RCC 7860 (cell line): Measurements from ENCODE around the gene ANKLE1.

ENCODE experiments used
- DNase-seq: peaks from one replicate; pipeline ENCODE4 v3.0.0-alpha.2; 2015; ENCODE audit warnings: low spot score
- FAIRE-seq: peaks from 2 replicates; lab custom pipeline; 2012; peaks lifted over from hg19 to GRCh38; lab: Jason Lieb, UNC

The ANKLE1 gene

DNA sequence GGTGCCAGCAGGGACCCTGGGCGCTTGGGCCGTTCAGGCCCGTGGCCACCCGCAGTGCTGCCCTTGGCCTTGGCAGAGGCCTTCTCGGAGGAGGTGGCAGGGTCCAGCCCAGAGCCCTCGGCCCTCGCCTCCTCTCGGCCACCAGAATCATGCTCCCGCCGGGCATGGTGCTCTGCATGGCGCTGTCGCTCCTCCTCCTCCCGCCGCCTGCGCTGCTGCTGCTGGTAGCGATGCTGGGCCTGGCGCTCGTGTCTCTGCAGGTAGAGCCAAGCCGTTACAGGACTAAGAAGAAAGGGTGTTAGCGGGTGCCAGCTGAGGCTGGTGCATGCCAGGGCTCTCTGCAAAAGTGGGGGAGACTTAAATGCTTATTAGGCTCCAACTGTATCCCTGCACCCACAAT is 43.4 kb downstream of the ANKLE1 start:
- DNase-seq = no peak
- FAIRE-seq = no peak

DNA sequence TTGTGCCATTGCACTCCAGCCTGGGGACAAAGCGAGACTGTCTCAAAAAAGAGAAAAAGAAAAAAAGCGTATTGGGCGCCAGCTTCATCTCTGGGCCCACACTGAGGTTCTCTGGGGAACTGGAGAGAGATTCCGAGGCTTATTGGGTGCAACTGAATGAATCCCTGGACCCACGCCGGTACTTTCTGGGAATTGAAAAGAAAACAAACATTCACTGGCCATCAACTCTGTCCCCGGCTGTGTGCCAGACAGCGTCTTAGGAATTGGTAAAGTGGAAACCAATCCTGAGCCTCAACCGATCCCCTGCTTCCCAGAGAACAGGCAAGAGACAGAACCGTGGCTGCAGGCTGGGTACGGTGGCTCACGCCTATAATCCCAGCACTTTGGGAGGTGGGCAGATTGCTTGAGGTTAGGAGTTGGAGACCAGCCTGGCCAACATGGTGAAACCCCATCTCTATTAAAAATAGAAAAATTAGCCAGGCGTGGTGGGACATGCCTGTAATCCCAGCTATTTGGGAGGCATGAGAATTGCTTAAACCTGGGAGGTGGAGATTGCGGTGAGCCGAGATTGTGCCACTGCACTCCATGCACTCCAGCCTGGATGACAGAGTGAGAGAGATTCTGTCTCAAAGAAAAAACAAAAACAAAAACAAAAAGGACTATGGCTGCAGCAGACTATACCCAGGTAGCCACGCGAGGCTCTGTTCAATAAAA is 44.3 kb downstream of the ANKLE1 start:
- FAIRE-seq = no peak
- DNase-seq = no peak

DNA sequence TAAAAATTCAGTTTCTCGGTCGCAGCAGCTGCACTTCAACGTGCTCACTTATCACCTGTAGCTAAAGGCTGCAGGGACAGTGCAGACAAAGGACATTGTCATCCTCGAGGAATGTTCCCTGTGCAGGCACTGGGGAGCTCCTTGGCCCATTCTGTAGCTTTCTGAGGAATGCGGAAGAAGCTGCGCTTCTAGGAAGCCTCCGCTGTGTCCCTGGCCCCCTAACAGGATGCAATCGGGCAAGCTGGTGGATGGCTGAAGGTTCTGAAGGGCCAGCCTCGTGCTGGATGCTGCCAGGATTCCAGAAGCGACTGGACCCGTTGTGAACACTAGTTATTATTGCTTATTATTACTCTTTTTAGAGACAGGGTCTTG is 44.9 kb downstream of the ANKLE1 start:
- DNase-seq = no peak
- no peak for FAIRE-seq

DNA sequence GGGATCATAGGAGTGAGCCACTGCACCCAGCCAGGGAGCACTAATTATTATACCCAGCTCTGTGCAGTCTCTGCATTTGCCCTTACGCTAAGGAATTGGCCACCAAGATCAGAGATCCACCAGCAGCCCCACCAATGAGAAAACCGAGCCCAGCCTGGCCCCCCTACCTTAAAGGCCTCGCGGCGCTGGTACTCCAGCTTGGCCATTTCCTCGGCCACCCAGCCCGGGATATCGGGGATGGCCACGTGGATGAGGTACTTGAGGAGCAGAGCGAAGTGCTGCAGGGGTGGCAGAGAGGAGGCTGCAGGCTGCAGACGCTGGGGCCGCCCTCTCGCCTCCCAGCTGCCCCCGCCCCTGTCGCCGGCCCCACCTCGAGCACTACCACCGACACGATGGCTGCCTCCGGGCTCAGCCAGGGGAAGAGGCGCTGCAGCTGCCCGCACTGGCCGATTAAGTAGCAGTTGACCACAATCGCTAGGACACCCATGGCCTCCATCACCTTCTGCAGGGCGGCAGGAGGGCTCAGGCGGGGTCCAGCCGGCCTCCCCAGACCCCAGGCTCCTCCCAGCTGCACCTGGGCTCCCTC is 45.5 kb downstream of the ANKLE1 start:
- no peak for FAIRE-seq

DNA sequence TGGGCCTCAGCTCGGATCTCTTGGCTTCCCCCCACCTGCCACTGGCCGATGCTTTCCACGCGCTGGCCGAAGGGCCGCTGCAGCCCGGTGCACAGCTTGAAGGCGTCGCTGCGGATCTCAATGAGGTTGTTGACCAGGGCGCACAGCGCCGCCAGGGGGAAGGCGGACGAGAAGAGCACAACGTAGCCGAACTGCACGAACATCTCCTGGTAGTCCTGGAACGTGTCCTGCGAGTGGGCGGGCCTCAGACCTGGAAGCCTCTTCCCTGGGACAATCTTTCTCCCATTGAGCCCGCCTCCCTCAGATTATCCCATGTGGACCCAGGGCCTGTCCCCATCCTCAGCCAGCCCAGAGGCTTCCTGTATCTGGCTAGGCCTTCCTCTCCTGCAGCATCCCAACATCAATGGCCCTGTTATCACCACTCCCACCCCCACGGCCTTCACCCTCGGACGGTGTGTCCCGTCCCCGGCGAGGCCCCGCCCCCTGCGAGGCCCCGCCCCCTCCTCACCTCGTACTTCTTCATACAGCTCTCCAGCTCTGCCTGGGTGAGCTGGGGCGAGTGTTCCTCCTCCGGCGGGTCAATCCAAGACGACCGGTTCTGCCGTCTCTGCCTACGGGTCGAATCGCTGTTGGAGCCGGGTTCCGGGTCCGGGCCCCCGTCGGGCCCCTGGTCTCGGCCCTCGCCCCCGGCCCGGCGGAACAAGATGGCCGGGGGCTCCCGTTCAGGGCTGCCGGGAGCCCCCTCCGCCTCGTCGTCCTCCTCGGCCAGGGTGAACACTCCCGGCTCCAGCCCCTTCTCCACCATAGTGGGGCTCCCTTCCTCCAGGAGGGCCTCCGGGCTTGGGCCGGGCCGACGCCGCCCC is 46.2 kb downstream of the ANKLE1 start:
- FAIRE-seq (no peak), DNase-seq (no peak)

More for the DNA sequence above, 45.5 kb downstream of the ANKLE1 start:
- DNase-seq = no peak

DNA sequence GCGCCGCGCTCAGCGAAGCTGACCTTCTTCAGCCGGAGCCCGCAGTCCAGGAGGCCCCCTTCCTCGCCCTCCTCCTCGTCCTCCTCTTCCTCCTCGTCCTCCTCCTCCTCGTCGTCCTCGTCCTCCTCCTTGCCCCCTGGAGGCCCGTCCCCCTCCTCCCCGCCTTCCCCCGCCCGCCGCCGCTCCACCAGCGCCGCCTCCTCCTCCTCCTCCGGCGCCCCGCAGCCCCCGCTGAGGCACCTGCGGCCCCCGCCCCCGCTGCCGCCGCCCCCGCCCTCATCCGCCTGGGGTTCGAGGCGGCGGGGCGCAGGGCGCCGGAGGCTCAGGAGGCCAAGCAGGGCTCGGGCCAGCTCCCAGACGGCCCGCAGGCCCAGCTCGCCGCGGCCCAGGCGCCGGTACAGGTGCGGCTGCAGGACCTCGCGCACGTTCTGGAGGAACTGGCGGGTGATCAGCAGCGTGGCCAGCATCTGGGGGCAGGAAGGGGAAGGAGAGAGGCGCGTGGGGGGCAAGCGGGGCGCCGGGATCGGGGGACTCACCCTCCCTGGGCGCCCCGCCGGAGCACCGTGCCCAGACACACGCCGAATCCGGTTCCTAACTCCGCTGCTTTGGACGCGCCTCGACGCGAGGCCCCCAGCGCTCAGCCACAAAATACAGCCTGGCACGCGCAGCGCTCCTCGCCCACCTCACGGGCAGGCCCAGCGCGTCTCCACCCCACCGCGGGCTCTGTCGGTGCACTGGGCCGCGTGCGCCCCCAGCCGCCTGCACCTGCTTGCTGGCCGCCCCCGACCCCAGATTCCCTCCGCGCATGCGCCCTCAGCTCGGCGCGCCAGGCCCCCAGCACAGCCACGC is 47.0 kb downstream of the ANKLE1 start:
- FAIRE-seq (no peak), DNase-seq (no peak)

DNA sequence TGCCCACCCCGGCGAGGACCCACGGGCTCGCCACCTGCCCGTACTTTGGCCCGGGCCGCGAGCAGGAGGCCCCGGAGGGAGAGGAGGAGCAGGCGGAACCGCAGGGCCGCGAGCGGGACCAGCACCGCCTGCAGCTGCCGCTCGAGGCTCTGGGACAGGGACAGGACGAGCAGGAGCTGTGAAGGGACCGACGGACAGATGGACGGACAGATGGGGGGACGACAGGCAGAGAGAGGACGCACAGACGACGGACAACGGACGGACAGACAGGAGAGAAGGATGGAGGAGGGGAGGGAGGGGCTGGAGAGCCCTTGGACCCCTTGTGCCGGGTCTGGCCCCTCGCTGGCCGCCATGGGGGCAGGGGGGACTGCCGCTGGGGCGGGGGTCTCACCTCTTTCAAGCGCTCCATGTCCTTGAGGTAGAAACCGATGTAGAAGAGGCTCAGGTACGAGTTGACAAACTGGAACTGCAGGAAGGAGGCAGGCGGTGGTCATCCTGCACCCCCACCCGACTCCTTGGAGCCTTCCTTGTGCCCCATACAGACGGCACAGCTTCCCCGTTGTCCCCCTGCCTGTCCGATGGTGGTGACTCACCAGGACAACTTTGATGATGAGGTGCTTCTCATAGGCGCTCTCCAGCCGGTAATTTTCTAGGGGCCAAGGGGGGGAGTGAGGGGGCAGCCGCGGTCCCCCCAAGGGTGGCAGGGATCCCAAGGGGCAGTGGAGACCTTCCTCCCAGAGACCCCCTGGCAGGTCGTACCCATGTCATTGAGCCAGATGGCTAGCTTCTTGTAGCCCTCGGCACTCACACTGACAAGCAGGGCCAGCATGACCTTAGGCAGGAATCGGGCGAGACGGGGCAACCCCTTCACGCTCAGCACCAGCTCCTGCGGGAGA is 47.9 kb downstream of the ANKLE1 start:
- no peak for FAIRE-seq
- DNase-seq = no peak

DNA sequence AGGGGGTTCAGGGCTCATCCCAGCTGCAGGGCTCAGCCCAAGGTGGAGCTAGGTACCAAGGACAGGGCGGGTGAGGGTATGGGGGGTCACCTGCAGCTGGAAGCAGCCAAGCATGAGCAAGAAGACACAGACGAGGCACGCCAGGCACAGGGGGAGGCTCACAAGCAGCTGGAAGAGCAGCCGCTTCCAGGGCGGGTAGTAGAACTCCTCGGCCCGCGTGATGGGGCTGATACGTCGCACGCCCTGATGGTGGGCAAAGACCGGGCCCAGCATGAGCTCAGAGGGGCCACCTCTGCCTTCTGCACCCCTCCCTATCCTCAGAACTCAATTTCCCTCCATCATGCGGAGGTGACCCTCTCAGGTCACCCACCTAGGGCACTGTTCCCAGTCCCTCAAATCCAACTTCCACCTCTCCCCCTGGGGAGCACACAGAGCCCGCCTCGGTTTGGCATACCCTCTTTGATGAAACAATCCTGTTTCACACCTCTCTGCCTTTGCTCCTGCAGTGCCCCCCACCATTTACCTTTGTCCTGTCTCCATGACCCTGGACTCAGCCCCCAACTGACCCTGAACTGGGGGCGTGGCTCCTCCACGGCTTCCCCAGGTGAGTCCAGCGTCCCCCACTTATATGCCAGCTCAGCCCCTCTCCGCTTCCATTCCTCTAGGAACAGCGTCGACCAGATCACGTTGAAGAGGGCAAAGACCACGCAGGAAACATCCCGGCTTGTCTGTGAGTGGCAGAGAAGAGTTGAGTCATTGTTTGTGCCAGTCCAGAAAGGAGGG is 48.8 kb downstream of the ANKLE1 start:
- DNase-seq = no peak
- FAIRE-seq = no peak

DNA sequence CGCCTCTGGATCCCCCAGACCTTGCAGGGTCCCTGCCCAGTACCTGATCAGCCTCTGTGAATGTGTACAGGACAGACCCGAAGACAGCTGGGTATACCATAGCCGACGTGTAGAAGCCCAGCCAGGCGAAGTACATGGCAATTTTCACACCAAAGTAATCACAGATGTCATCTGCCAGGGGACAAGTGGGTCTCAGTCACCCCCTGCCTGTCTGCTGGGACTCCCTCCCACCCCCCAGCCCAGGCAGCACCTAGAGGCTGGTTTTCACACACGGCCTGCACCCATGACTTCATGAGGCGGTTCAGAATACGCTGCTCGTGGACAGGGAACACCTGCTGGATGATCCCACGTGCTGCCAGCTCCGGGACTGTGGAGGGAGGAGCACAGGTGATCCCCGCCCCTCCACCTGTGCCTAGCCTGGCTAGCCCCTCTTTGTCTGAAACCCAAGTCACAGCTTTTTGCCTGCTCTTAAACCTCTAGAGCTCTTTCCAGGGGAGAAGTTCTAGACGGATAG is 49.4 kb downstream of the ANKLE1 start:
- no peak for FAIRE-seq
- DNase-seq = no peak

DNA sequence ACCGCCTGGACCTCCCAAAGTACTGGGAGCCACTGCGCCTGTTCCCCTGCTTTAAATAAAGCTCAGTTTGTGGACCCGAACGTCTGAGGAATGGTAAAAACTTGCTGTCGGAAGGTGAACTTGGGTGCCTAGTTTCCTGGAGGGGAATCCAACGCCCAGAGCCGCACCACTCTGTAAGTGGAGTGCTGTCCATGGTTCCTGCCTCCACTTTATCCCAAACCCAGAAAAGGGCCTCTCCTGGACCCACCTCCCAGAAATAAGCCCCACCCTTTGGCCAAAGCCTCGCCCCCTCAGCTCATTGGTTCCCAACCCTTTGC is 50.6 kb downstream of the ANKLE1 start:
- no peak for FAIRE-seq
- no peak for DNase-seq

DNA sequence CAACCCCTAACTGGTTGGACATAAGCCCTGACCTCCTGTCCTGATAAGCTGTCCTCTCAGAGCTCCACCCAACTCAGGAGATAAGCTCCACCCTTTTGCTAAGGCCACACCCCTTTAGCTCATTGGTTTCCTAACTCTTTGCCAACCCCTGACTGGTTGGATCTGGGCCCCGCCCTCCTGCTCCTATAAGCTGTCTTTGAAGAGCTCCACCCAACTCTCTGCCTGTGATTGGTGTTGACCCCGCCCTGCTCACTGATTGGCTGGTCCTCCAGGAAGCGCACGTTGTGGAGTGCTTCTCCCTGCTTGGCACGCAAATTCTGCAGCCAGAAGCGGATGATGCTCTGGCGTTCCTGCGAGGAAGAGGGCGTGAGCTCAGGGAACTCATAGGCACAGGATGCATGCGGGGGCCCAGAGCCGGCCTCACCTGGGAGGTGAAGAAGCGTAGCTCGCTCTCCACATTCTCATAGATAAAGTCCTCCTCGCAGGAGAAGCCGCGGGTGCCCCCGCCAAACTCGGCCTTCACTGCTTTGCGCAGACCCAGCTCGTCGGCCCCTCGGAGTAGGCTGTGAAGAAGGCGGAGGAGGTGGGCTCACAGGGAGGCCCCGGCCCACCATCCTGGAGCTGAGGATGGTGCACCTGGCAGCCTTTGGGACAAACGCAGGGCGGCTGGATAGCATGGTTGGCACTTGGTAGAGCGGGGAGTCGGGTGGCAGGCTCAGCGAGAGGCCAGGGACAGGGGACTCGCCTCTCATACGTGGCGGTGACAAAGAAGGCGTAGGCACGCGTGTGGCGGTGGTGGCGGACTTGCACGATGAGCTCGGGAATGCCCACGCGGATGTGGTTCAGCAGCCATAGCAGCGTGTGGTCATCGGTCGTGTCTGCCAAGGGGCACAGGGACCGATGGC is 51.2 kb downstream of the ANKLE1 start:
- FAIRE-seq (no peak), DNase-seq (peak; percentile 18)

DNA sequence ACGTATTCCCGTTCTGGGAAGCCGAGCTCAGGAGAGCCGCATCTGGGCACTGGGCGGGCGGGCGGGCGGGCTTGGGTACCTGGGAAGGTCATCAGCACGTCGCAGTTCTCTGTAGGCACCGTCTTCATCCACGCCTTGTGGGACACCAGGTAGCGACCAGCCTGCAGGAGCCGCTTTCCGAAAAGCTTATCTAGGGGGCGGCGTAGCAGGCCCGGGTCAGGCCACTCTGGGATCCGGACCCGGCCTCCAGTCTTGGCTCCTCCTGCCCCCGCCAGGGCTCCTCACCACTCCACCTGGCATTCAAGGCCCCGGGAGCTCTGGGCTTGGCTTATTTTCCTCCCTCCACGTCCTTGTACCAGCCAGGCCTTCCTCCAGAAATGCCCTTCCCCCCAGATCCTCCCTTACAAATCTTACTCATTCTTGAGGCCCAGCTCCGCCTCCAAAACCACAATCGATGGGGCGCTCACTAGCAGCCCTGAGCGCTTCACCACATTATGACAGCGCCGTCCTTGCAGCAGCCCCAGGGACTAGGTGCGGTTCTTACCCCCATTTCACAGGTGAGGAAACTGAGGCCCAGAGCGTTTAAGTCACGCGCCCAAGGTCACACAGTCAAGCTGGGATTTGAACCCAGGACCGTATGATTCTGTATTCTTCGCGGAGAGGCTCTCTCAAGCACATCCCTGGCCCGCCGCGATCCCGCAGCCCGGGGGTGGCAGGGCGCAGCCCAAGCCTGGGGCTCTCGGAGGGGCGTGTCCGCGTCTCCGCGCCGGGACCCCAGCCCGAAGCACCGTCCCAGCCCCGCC is 52.1 kb downstream of the ANKLE1 start:
- FAIRE-seq (peak; percentile 77), DNase-seq (peak; percentile 77)

DNA sequence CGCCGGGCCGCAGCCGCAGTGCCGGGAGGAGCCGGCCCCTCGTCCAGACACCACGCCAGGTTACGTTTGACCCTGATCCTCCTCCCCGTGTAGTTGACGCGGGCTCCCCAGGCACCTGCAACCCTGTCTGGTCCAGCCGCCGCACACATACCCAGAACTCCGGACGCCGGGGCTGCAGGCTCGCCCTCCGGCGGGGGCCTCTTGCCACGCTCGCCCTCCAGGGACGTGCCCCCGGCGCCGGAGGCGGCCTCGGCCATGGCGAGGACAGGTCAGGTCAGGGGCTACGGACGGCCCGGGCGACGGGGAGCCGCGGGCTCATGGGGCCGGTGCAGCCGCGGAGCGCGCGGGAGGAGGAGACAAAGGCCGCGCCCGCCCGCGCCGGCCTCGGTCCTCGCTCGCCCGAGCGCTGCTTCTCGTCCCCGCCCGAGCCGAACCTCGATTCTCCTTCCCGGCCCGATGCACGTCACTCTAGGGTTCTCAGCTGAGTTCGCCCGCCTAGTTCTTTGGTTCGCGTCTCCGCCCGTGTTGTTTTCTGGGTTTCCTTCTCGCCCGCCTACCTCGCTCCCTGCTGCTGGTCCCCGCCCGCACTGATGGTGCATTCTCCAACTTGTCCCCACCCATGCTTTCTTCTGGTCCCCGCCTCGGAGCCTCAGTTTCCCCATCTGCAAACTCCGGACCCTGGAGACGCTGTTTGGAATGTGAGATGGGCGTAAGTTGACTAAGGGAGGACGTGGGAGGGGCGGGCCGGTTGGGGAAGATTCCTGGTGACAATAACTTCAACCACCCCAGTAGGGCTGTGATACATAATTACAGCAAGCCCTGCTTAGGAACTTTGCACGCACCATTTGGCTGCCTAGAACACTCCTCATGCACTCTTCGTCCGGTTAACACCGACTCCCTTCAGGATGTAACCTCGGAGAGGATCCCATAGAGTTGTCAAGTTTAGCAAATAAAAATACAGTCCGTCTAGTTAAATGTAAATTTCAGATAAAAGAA is 53.0 kb downstream of the ANKLE1 start, which contains the start of gene ANO8:
Gene ANO8, minus strand, starts transcription at position 442 of the 996 bp plus-strand sequence. Its CDS starts 185 bp downstream, at position 257.
- peak; percentile 87 for DNase-seq
- peak; percentile 65 for FAIRE-seq

DNA sequence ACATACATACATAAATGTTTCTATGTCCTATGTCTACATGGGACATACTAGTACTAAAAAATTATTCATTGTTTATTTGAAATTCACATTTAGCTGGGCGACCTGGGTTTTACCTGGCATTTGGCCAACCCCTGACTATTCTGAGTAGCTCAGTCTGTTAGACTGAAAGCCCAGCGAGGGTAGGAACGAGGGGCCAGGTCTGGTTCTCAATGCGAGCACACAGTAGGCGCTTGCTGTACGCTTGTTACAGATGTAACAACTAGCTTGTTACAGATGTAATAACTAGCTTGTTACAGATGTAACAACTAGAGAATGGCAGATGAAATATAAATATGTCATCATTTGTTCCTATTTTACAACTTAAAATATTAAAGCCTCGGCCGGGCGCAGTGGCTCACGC is 53.9 kb downstream of the ANKLE1 start:
- FAIRE-seq = no peak
- no peak for DNase-seq
